Measurements from ENCODE around the gene GCNA.

The GCNA gene

GRCh38 chrX:71546879-71547278 is 31.4 kb upstream of the GCNA start:
- DNase-seq: no peak
- no peak overlapping the region for H3K4me3 ChIP-seq (ENCODE audit: low read length)
- H3K9me3 ChIP-seq (replicated peaks; ENCODE audit: insufficient read depth, low read length): no peaks in the 10 kb centered on the region
- no peak overlapping the region for H3K9ac ChIP-seq (ENCODE audit: low read length)
- no peak overlapping the region for H2AFZ ChIP-seq (ENCODE audit: low read length)
- no peaks in the 10 kb centered on the region for H3K9me2 ChIP-seq (replicated peaks; ENCODE audit: insufficient read depth, low read length)
- no peak overlapping the region for H3K4me2 ChIP-seq (ENCODE audit: low read depth, low read length)
- TF ChIP-seq EZH2 (optimal IDR thresholded peaks at IDR 0.05; ENCODE audit: low read depth, low read length) (no peak), EZH2phosphoT487 (IDR thresholded peaks at IDR 0.05; ENCODE audit: low read length) (no peak)
- TF ChIP-seq, protein P1, sequence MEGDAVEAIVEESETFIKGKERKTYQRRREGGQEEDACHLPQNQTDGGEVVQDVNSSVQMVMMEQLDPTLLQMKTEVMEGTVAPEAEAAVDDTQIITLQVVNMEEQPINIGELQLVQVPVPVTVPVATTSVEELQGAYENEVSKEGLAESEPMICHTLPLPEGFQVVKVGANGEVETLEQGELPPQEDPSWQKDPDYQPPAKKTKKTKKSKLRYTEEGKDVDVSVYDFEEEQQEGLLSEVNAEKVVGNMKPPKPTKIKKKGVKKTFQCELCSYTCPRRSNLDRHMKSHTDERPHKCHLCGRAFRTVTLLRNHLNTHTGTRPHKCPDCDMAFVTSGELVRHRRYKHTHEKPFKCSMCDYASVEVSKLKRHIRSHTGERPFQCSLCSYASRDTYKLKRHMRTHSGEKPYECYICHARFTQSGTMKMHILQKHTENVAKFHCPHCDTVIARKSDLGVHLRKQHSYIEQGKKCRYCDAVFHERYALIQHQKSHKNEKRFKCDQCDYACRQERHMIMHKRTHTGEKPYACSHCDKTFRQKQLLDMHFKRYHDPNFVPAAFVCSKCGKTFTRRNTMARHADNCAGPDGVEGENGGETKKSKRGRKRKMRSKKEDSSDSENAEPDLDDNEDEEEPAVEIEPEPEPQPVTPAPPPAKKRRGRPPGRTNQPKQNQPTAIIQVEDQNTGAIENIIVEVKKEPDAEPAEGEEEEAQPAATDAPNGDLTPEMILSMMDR (IDR thresholded peaks at IDR 0.05; ENCODE audit: low read length): no peak
- H3K27me3 ChIP-seq (replicated peaks; ENCODE audit: insufficient read depth, low read length): no peaks in the 10 kb centered on the region
- peaks cover 92% of the 10 kb centered on the region for H3K79me2 ChIP-seq (ENCODE audit: low read length)
- H3F3A ChIP-seq (ENCODE audit: insufficient read depth, low read length): no peaks in the 10 kb centered on the region
- 0 out of 2 replicates have a peak, but pooled peaks cover 1% of the 10 kb centered on the region for H3K4me1 ChIP-seq (ENCODE audit: low read length)
- H4K20me1 ChIP-seq (ENCODE audit: insufficient read depth, low read length): peaks cover 28% of the 10 kb centered on the region
- no peak overlapping the region for H3K27ac ChIP-seq (ENCODE audit: low read length)
- 0 out of 2 replicates have a peak, but pooled peaks cover 4% of the 10 kb centered on the region for H3K36me3 ChIP-seq (replicated peaks; ENCODE audit: insufficient read depth, low read length)

GRCh38 chrX:71547339-71547738 is 30.9 kb upstream of the GCNA start:
- TF ChIP-seq EZH2 (optimal IDR thresholded peaks at IDR 0.05; ENCODE audit: low read depth, low read length) (no peak), EZH2phosphoT487 (IDR thresholded peaks at IDR 0.05; ENCODE audit: low read length) (no peak)
- TF ChIP-seq, protein P1 (IDR thresholded peaks at IDR 0.05; ENCODE audit: low read length): no peak
- no peaks in the 10 kb centered on the region for H3K9me3 ChIP-seq (replicated peaks; ENCODE audit: insufficient read depth, low read length)
- H3K4me3 ChIP-seq (ENCODE audit: low read length): no peak overlapping the region
- no peaks in the 10 kb centered on the region for H3F3A ChIP-seq (ENCODE audit: insufficient read depth, low read length)
- H3K9me2 ChIP-seq (replicated peaks; ENCODE audit: insufficient read depth, low read length): no peaks in the 10 kb centered on the region
- no peak overlapping the region for H3K27ac ChIP-seq (ENCODE audit: low read length)
- peaks cover 92% of the 10 kb centered on the region for H3K79me2 ChIP-seq (ENCODE audit: low read length)
- H3K27me3 ChIP-seq (replicated peaks; ENCODE audit: insufficient read depth, low read length): no peaks in the 10 kb centered on the region
- H3K9ac ChIP-seq (ENCODE audit: low read length): no peak overlapping the region
- no peak overlapping the region for H2AFZ ChIP-seq (ENCODE audit: low read length)
- no peaks in the 10 kb centered on the region for H3K4me1 ChIP-seq (ENCODE audit: low read length)
- H3K36me3 ChIP-seq (replicated peaks; ENCODE audit: insufficient read depth, low read length): 0 out of 2 replicates have a peak, but pooled peaks cover 4% of the 10 kb centered on the region
- DNase-seq: no peak
- H3K4me2 ChIP-seq (ENCODE audit: low read depth, low read length): no peak overlapping the region
- H4K20me1 ChIP-seq (ENCODE audit: insufficient read depth, low read length): peaks cover 24% of the 10 kb centered on the region

DNA sequence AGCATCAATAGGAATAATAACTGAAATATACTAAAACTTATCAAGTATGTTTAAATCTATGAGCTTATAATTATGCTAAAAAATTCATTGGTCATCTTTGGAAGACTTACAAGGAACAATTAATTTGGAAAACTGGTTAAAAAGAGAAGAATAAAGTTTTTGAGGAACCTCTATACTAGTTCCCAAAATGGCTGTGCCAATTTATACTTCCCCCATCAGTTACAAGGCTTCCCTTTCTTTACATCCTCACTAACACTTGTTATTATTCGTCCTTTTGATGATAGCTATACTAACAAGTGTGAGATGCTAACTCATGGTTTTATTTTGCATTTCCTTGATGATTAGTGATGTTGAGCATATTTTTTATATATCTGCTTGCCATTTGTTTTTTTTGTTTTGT is 28.3 kb upstream of the GCNA start:
- H3K36me3 ChIP-seq (replicated peaks; ENCODE audit: insufficient read depth, low read length): no peaks in the 10 kb centered on the region
- no peak overlapping the region for H3K9ac ChIP-seq (ENCODE audit: low read length)
- H3K27ac ChIP-seq (ENCODE audit: low read length): no peak overlapping the region
- H3K9me2 ChIP-seq (replicated peaks; ENCODE audit: insufficient read depth, low read length): no peaks in the 10 kb centered on the region
- peaks cover 74% of the 10 kb centered on the region for H3K79me2 ChIP-seq (ENCODE audit: low read length)
- TF ChIP-seq, protein P1 (IDR thresholded peaks at IDR 0.05; ENCODE audit: low read length): no peak
- no peak for TF ChIP-seq EZH2 (optimal IDR thresholded peaks at IDR 0.05; ENCODE audit: low read depth, low read length)
- no peak for TF ChIP-seq EZH2phosphoT487 (IDR thresholded peaks at IDR 0.05; ENCODE audit: low read length)
- H3K4me2 ChIP-seq (ENCODE audit: low read depth, low read length): no peak overlapping the region
- H2AFZ ChIP-seq (ENCODE audit: low read length): no peak overlapping the region
- H3K4me1 ChIP-seq (ENCODE audit: low read length): no peaks in the 10 kb centered on the region
- DNase-seq: no peak
- H3K4me3 ChIP-seq (ENCODE audit: low read length): no peak overlapping the region
- no peaks in the 10 kb centered on the region for H3F3A ChIP-seq (ENCODE audit: insufficient read depth, low read length)
- no peaks in the 10 kb centered on the region for H3K9me3 ChIP-seq (replicated peaks; ENCODE audit: insufficient read depth, low read length)
- no peaks in the 10 kb centered on the region for H3K27me3 ChIP-seq (replicated peaks; ENCODE audit: insufficient read depth, low read length)
- H4K20me1 ChIP-seq (ENCODE audit: insufficient read depth, low read length): 0 out of 2 replicates have a peak, but pooled peaks cover 5% of the 10 kb centered on the region
